HFF-Myc (cell line): Measurements from ENCODE around the gene CEL.
A peak's percentile ranks its signal among the peaks of the same experiment; 100 is the strongest.
"Not testable (repeated sequence)": the region's sequence is repeated elsewhere in the genome, so short reads cannot be mapped to it uniquely, and the experiment has no call there.

Experiments used
- DNase-seq: peaks from one replicate; pipeline ENCODE4 v3.0.0-alpha.2; 2011; ENCODE audit warnings: low read depth; ENCODE audit errors: extremely low read depth
- H3K4me3 ChIP-seq: replicated peaks from 2 replicates; pipeline ENCODE4 v1.5.1; 2011; ENCODE audit warnings: low read depth, mild to moderate bottlenecking, control low read depth, low read length
- CTCF ChIP-seq: IDR thresholded peaks from 2 replicates; pipeline ENCODE4 v1.5.1; 2012; ENCODE audit warnings: mild to moderate bottlenecking, low read depth, low read length, control low read depth; ENCODE audit errors: missing control alignments

Gene CEL

GRCh38 chr9:133067813-133068212 is 6.0 kb downstream of the CEL start:
- H3K4me3 ChIP-seq = no peak overlapping the region
- TF ChIP-seq CTCF = no peak
- DNase-seq = no peak

- DNase-seq, H3K4me3 ChIP-seq: not testable (repeated sequence)
Observed at GRCh38 chr9:133068431-133068830, 6.7 kb downstream of the CEL start.

- DNase-seq, H3K4me3 ChIP-seq: not testable (repeated sequence)
Observed at GRCh38 chr9:133070500-133070961, 8.8 kb downstream of the CEL start.

- not testable (repeated sequence) for DNase-seq, H3K4me3 ChIP-seq
Observed at GRCh38 chr9:133070985-133071384, 9.2 kb downstream of the CEL start.

- no peak overlapping the region for H3K4me3 ChIP-seq
- TF ChIP-seq CTCF = no peak
- DNase-seq = no peak
Observed at GRCh38 chr9:133071484-133072150, 9.8 kb downstream of the CEL start.

GRCh38 chr9:133072210-133072609 is 10.4 kb downstream of the CEL start:
- not testable (repeated sequence) for DNase-seq, H3K4me3 ChIP-seq

GRCh38 chr9:133073086-133074014 is 11.6 kb downstream of the CEL start:
- no peak overlapping the region for H3K4me3 ChIP-seq
- TF ChIP-seq CTCF = no peak
- DNase-seq = no peak

GRCh38 chr9:133074111-133074651 is 12.4 kb downstream of the CEL start:
- no peak overlapping the region for H3K4me3 ChIP-seq
- DNase-seq = peak; percentile 47
- no peak for TF ChIP-seq CTCF
